Measurements from ENCODE around the gene LCLAT1.
"Not testable (repeated sequence)": the region's sequence is repeated elsewhere in the genome, so short reads cannot be mapped to it uniquely, and the experiment has no call there.

Gene LCLAT1

DNA sequence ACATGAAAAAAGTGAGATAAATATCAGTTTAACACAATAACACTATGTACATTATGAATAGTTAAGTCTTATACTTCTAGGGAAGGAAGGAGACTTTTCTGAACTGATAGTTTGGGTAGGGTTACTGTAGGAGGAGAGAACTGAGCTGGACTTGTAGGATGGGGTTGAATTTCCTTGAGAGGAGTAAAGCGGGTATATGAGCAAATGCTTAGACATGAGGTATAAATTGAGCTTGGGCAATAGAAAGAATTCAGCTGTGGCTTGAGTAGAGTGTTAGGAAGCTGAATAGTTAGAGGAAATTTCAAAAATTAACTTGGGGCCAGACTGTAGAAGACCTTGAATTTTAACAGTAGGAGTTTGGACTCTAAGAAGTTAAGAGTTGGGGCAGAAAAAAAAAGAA is 45.1 kb downstream of the LCLAT1 start:
- no peak for DNase-seq

DNA sequence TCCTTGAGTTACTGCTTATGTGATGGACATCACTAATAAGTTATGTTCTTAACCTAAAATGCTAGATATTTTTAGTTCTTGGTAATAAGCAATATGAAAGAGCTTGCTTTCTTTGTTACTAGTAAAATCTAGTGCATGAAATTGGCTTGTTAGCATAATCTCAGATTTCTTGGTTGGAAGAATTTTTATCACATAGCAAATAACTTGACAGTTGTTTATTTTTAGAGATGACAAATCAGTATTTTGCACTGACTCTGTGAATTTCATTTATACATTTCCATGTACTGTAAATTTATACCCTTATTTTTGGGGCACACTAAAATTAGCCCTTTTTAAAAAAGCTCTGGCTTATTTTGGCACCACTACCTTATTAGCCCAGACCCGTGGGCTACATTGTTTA is 45.6 kb downstream of the LCLAT1 start:
- no peak for DNase-seq

DNA sequence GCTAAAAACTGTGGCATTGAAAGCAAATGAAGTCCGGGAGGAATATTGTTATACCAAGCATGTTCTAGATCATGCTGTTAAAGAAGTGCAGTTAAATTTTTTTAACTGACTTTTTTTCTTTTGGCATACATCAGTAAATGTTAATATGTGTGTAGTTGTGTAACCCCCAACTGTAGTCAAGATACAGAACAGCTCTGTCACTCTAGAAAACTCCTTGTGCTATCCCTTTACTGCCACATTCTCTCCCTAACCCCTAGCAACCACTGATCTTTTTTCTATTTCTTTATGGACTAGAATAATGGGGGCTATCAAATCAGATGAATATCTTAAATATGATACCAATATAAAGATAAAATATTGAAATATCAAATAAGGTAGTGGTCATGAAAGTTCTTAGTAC is 46.4 kb downstream of the LCLAT1 start:
- DNase-seq = no peak

DNA sequence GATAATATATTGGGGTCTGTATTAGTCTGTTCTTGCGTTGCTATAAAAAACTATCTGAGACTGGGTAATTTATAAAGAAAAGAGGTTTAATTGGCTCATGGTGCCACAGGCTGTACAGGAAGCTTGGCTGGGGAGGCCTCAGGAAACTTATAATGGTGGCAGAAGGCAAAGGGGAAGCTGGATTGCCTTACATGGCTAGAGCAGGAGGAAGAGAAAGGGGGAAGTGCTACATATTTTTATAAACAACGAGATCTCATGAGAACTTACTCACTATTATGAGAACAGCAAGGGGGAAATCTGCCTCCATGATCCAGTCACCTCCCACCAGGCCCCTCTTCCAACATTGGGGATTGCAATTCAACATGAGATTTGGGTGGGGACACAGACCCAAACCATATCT is 48.9 kb downstream of the LCLAT1 start:
- peak; percentile 37 for DNase-seq

DNA sequence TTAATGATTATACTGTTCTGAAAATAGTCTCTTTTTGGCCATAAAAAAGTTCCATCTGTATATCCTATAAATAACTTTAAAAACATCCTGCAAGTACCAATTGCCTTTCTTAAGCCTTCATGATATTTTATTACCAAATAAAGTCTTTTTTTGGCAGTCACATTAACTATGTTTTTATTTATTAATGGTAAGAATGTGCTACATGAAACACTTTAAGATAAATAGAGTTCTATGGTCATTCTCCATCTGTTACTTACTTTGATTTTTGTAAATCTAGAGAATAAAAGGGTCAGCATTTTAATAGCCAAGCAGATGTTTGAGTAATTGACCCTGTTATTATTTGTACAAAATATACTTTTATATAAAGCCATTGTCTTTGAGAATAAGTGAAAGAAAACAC is 52.6 kb downstream of the LCLAT1 start:
- no peak for DNase-seq

DNA sequence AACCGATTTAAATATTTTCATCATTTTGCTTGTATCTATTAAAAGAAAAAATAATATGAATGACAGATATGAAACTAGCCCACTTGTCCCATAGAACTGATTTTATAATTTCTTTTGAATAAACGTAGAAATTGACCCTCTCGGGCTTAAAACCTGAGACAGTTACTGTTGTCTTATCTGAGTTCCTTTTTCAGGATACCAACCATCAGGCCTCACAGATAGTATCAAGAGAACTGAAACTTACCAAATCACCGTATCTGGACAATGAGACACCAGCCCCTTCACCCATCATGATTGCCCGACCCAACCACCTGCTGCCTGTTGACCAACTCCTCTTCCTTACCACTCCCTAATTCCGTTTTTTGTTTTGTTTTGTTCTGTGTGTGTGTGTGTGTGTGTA is 53.7 kb downstream of the LCLAT1 start:
- no peak for DNase-seq

DNA sequence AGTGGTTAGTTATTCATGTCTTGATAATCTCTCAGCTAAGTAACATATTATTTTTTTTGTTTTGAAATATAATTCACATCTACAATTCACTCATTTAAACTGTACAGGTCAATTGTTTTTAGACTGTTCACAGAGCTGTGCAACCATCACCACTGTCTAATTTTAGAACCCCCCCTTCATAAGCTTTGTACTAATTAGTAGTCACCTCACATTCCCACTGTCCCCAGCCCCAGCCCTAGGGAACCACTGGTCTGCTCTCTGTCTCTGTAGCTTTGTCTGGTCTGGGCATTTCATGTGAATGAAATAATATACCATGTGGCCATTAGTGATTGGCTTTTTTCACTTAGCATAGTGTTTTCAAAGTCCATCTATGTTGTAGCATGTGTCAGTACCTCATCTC is 55.3 kb downstream of the LCLAT1 start:
- no peak for DNase-seq

DNA sequence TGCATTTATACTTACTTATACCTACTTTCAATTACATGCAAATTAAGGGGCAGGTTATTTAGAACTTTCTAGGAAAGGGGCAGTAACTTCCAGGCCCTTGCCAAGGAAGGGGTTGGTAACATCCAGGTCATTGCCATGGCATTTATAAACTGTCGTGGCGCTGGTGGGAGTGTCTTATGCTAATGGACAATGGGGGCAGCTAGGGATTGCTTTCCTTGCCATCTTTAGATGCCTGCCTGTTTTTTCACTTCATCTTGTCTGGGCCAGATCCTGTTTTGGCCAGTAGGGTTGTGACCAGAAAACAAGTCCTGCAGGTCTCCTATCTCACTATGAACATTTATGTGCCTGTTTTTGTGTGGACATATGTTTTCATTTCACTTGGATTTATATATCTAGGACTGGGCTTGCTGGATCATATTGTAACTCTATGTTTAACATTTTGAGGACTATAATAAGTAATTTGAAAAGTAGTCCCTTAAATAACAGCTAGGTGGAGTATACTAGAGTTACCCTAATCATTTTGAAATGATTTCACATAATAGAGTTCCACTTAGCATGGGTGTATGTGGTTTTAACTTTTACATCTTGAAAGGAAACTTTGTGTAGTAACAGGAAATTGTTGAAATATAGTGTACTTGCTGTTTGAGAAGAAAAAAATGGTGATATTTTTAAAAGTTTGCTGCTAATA is 56.1 kb downstream of the LCLAT1 start:
- DNase-seq = peak; percentile 61

DNA sequence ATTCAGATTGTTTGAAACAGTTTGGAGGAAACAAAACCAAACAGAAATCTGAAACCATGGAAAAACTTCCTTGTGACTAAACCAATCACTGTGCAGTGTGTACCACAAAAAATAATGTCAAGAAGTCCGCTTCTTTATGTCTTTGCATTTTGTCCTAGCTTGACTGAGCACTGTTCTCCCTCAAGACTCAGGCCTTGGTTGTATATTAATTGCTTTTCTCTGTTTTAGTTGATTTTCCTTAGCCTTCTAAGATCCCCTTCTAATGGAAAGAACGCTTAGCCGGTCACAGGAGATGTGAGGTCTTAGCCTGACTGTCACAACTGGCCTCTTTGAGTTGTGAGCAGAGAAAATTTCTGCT is 56.6 kb downstream of the LCLAT1 start:
- no peak for DNase-seq

DNA sequence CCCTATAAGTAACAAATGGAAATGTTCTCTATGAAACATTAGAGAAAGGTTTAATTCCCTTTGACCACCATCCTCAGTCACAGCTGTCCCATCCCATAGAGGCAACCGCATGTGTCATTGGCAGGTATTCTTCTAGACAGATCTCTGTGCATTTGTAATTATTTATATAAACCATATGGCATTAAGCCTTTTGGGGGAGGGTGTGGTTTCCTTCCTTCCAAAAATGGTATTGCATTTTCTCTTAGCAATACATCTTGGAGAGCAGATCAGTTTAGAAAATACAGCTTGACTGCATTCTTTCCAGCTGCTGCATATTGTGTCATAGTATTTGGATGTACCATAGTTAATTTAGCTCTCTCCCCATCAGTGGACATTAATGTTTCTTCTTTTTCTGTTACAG is 57.7 kb downstream of the LCLAT1 start:
- DNase-seq = no peak

DNA sequence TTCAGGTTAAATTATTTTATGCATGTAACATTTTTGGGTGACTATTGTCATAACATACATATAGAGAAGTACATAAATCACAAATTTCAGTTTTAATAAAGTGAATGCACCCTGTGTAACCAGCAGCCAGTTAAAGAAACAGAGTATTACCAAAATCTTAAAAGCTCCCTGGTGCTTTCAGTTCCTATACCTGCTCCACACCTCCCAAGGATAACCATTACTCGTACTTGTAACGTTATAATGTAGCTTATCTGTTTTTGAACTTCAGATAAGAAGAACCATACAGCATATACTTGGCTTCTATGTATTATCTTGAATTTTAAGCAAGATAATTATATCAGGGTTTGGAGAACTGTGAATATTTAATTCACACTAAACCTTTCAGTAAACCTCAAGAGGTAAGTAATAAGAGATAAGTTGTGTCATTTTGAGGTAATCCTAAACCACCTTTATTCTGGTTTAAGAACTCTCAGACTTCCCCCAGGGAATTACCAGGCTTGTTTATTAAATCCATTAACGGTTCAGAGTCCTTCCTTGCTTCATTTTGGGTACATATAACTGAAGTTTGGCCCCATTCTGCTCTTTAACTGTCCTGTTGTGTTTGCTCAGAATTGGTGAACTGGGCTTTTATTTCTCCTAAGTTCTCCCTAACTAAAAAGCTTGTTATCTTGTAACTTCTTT is 58.6 kb downstream of the LCLAT1 start:
- DNase-seq = no peak

DNA sequence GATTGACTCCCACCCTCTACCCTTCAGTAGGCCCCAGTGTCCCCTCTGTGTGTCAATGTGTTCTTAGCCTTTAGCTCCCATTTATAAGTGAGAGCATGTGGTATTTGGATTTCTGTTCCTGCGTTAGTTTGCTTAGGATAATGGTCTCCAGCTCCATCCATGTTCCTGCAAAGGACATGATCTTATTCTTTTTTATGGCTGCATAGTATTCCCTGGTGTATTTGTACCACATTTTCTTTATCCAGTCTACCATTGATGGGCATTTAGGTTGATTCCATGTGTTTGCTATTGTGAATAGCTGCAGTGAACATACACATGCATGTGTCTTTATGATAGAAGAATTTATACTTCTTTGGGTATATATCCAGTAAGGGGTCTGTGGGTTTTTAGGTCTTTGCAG is 60.4 kb downstream of the LCLAT1 start:
- DNase-seq = not testable (repeated sequence)

DNA sequence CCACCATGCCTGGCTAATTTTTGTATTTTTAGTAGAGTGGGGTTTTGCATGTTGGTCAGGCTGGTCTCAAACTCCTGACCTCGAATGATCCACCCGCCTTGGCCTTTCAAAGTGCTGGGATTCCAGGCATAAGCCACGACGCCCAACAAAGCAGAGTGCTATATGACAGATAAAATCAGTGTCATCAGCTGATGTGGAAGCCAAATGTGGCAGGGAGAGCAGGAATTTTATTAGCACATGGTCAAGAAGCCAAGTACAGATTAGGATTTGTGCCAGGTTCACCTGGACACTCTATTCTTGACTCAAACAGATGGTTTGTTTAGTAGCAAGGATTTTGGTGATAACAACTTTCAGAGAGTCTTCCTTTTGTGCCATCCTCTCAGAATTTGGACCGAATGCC is 62.7 kb downstream of the LCLAT1 start:
- no peak for DNase-seq

DNA sequence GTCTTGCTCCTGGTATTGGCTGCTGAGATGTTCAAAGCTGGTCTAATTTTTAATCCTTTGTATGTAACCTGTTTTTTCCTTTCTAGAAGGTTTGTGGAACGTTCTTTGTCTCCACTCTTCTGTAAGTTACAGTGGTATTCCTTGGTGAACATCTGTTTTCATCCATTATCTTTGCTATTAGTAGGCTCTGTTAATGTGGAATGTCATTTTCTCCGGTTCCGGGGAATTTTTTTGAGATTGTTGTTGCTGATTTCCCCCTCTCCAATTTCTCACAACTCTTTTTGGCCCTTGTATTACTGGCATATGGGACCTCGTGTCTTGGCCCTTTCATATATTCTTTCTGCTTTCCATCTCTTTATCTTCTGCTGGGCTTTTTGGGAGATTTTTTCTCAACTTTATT is 63.4 kb downstream of the LCLAT1 start:
- no peak for DNase-seq

DNA sequence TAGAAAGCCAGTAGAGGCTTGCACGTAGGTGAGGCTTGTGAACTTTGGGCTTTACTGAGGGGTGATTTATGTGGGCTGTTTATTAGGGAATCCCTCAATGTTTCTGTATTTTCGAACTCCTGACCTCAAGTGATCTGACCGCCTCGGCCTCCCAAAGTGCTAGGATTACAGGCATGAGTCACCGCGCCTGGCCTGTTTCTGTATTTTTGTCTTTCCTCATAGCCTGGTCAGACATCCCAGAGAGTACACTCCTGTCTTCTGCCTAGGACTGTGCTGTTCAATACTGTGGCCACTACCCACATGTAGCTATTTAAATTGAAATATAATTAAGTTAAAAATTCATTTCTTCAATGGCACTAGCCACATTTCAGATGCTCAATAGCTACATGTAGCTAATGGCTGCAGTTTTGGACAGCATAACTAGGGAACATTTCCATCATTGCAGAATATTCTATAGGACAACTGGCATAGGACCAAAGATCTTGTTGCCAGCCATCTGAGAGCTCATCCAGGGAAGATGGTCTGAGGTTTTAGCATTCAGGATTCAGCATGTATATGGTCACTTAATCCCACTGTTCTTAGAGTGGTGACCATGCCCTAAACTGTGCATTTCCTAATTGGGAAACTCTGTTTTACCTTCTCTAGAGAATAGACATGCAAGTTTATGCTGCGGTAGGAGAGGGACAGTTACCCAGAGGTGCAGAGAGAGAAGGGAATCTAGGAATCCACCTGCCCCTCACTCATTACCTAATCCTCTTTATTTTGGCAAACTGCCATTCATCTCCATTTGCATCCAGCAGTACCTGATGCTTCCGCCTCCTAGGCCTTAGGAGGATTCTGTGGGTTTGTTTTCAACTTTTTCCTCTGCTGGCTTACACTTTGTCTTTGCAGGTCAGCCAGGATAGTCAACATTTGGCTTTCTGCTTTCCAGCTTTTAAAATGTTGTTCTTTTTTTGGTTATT is 64.4 kb downstream of the LCLAT1 start:
- DNase-seq = peak; percentile 23

DNA sequence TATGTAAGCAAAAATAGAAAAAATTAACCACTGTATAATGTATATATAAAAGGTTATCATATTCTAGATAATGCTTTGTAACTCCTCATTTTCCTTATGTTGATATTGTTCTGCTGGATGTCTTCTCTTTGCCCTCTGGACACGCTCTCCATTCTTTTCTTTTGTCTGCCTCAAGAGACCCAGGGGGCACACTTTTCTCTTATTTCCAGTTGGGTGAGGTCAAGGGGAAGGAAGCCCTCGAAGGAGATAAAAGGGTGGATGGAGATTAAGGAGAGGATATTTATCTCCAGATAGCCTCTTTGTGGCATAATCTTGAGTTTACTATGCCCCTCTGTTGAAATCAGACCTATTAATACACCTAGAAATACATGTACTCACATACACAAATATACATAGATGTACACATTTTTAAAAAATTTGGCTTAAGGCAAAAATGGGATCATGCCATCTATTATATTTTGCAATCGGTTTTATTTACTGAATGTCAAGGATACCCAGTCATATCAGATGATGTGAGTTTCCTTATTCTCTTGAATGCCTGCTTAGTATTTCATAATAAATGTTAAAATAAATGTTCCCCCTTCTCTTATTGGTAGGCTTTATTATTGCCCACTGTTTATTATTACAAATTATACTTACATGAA is 65.3 kb downstream of the LCLAT1 start:
- DNase-seq = no peak

DNA sequence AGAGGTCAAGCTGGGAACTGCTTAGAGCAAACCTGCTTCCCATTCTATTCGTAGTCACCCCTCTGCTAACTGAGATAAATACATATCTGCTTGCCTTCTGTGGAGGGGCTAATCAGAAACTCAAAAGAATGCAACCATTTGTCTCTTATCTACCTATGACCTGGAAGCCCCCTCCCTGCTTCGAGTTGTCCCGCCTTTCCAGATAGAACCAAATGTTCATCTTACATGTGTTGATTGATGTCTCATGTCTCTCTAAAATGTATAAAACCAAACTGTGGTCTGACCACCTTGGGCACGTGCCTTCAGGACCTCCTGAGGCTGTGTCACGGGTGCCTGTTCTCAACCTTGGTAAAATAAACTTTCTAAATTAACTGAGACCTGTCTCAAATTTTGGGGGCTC is 66.6 kb downstream of the LCLAT1 start:
- DNase-seq = peak; percentile 72

DNA sequence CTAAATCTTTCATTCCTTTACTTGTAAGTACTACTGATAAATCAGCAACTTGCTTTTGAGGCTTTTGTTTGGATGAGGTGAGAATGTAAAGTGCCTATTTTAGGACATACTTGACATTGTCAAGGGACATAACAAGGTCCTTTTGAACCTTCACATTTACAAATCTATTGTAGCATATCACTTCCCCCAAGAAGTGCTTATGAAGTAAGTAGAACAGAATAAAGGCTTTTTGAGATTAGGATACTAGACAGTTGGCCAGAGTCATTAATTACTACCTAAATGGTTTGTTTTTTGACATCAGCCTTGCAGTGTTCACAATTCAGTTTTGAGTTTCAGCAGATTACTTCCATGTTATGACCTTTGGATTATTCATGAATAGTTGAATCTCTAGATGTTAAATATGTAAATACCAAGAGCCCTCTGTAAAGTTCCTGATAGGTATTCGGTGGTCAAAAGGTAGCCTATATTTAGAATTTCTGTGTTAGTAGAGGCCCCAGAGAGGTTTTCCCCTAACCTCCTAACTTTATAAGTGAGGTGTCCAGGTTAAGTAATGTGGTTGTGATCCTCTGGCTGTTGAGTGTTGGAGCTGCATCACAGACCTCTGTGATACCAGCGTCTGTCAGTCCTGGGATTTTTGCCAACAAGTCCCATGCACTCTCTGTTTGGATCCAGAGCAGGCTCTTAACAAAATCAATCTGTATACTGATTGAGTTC is 67.2 kb downstream of the LCLAT1 start:
- peak; percentile 81 for DNase-seq

DNA sequence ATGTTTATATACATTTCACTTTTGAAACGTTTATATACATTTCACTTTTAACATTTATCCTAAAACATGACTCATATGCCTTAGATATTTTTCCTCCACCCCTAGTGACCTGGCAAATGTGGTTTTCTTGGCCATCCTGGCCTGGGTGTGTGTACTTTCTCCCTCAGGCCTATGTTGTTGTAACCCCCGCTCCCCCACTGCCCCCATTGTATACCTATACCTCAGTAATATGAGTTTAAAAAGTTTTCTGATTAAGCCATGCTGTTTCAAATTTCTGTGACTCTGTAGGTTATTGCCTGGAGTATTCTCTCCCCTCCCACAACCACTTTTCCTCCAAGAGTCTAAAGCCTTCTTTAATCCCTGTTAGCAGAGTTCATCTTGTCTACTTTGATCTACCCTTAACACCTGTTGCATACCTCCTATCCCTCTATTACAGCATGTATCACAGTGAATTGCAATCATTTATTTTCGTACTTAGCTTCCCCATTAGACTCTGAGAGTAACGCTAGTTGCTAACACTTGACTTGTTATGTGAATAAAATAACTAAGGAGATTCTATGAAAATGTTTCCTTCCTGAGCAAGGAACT is 67.9 kb downstream of the LCLAT1 start:
- DNase-seq = no peak

DNA sequence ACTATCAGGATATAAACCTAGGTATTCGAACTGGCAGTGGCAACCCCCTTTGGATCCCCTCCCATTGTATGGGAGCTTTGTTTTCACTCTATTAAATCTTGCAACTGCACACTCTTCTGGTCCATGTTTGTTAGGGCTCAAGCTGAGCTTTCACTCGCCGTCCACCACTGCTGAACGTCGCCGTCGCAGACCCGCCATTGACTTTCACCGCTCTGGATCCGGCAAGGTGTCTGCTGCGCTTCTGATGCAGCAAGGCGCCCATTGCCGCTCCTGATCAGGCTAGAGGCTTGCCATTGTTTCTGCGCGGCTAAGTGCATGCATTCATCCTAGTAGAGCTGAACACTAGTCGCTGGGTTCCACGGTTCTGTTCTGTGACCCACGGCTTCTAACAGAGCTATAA is 69.1 kb downstream of the LCLAT1 start:
- no peak for DNase-seq

DNA sequence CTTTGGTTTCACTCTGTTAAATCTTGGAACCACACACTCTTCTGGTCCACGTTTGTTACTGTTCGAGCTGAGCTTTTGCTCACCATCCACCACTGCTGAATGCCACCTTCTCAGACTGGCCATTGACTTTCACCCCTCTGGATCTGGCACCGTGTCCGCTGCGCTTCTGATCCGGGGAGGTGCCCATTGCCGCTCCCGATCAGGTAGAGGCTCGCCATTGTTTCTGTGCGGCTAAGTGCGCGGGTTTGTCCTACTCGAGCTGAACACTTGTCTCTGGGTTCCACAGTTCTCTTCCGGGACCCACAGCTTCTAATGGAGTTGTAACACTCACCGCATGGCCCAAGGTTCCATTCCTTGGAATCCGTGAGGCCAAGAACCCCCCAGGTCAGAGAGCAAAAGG is 72.8 kb downstream of the LCLAT1 start:
- DNase-seq = no peak

DNA sequence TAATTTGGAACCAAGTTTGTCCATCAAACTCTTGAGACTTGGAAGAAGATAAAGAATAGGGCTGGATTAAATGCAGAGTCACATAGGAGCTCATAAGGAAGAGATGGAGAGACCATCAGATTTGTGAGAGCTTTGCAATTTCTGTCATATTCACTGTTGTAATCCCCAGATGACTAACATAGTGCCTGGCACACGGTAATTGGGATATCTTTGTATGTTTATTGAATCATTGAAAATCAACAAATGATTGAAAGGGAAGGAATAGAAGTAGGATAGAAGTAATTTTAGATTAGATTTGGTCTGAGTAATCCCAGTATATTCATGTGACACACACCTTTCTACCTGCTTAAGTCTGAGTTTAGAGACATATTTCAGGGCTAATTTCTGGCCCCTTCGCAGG is 75.4 kb downstream of the LCLAT1 start:
- DNase-seq = no peak

All from hematopoietic multipotent progenitor cell treated with erythropoietin and hydrocortisone succinate and interleukin-3 and kit ligand, for 6 days (in vitro differentiated cells).